HK-2 (cell line): ENCODE data around the gene UBE2D4.
"Not testable (repeated sequence)": the region's sequence is repeated elsewhere in the genome, so short reads cannot be mapped to it uniquely, and the experiment has no call there.

Experiments used
- DNase-seq: peaks from one replicate; pipeline ENCODE4 v3.0.0-alpha.2; 2018; ENCODE audit not compliant: unreplicated experiment

UBE2D4 gene

DNA sequence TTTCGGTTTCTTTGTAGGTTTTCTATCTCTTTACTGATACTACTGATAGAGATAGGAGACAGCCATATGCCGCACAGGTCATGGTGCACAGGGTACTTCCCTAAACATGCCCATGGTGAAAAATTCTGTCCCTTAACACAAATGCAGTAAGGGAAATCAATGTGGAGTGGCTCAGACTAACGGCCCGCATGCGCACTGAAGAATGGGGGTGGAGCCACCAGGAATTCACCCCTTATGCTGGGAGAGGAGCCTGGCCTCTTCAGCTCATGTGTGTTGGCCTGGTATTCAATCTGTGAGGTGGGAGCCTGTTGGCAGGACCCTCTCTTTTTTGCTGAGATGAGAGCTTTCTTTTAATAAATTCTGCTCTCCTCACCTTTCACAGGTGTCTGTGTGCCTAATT lies 11.4 kb upstream of the UBE2D4 start:
- no peak for DNase-seq

DNA sequence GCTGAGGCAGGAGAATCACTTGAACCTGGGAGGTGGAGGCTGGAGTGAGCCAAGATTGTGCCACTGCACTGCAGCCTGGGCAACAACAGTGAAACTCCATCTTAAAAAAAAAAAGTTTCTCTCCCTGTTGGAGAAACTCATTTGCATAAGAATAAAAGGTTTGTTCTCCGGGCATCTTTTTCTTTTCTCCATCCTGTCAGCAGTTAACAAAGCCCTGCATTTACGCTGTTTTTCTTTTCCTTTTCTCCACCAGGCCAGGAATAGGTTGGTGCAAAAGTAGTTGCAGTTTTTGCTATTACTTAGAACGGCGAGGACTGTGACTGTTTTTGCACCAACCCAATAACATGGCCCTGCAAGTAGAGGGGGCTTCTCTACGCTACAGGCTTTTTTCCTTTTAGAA lies 10.3 kb upstream of the UBE2D4 start:
- DNase-seq, result no peak

DNA sequence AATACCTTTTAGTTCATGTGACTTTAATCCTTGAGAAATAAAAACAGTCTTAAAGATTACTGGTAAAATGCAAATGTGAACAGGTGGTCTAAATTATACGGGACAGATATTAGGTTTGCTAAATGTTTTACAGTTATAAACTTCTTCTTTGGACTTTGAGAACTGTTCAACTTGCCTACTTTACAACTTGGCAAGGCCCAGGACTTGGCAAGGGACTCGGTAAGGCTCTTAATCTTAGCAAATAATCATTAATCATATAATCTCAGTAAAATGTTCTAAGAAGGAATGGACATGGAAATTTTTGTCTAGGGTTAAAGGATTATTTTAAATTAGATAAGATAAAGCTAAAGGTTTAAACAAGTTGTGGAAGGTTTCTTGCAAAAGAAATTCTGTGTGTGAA lies 4.8 kb upstream of the UBE2D4 start:
- no peak for DNase-seq

DNA sequence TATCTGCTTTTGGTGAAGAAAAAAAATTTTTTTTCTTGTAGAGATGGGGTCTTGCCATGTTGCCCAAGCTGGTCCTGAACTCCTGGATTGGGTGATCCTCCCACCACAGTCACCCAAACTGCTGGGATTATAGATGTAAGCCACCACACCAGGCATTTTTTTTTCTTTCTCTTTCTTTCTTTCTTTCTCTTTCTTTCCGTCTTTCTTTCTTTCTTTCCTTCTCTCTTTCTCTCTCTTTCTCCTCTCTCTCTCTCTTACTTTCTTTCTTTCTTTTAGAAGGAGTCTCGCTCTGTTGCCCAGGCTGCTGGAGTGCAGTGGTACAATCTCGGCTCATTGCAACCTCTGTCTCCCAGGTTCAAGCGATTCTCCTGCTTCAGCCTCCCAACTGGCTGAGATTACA lies 3.5 kb upstream of the UBE2D4 start:
- DNase-seq, result no peak

DNA sequence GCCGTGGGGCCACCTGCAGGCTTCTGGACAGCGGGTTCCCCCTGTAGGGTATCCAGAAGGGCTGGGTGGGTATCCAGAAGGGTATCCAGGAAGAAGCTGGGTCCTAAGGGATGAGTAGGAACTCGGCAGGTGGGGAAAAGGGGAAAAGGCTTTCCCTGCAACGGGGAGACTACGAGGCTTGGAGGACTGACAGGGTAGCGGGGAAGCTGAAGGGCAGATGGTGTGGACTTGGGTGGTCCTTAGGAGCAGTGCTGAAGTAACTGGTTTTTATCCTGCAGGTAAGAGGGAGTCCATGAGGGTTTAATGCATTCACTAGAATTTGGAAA lies 525 bp downstream of the UBE2D4 start:
- no peak for DNase-seq

DNA sequence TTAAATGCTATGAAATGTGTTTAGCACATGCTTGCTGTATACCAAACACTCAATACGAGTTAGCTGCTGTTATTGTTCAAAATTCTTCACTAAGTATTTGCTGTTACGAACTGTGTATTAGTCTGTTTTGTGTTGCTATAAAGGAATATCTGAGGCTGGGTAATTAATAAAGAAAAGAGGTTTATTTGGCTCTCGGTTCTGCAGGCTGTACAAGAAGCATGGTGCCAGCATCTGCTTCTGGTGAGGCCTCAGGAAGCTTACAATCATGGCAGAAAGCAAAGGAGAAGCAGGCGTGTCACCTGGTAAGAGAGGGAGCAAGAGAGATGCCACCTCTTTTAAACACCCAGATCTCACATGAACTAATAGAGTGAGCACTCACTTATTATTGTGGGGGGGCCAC lies 1.6 kb downstream of the UBE2D4 start:
- DNase-seq, result no peak

DNA sequence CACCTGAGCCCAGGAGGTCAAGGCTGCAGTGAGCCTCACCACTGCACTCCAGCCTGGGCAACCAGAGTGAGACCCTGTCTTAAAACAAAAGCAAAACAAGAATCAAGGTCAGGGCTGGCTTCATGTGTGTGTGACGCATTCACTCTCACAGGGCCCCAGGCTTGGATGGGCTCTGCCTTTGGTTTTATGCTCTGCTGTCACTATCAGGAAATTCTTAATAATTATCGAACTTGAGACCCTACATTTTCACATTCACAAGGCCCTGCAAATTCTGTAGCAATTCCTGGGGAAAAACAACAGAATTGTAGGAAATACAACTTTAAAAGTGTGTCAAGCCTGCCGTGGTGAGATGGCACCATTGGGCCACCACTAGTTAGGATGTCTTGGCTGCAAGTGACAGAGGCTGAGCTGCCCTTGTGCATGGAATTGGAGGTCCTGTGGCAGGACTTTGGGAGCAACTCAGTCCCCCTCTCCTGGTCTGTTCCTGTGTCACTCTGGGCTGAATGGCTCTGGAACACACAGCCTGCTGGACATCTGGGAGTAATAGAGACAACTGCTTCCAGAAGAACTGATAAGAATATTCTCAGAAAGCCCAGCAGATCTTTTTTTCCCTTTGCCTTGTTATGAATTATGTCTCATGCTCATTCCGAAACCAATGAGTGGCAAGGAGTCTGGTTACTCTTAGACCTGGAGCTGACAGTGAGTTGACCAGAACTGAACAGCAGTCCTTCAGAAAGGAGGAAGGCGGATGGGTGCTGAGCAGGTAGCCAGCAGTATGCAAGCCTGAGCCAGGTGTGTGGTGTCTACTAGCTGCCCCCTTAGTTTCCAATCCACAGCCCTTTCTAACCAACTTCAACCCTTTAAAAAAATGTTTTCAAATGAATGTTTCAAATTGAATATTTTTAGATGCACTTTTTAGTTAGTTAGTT lies 3.6 kb downstream of the UBE2D4 start:
- no peak for DNase-seq

DNA sequence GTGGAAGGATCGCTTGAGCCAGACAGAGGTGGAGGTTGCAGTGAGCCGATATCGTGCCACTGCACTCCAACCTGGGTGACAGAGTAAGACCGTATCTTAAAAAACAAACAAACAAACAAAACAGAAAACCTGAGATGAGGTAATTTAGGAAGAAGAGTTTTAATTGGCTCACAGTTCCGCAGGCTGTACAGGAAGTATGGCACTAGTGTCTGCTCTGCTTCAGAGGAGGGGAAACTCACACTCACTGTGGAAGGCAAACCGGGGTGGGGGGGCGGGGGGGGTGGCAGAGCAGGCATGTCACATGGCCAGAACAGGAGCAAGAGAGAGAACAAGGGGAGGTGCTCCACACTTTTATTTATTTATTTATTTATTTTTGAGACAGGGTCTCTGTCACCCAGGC lies 5.1 kb downstream of the UBE2D4 start:
- no peak for DNase-seq

DNA sequence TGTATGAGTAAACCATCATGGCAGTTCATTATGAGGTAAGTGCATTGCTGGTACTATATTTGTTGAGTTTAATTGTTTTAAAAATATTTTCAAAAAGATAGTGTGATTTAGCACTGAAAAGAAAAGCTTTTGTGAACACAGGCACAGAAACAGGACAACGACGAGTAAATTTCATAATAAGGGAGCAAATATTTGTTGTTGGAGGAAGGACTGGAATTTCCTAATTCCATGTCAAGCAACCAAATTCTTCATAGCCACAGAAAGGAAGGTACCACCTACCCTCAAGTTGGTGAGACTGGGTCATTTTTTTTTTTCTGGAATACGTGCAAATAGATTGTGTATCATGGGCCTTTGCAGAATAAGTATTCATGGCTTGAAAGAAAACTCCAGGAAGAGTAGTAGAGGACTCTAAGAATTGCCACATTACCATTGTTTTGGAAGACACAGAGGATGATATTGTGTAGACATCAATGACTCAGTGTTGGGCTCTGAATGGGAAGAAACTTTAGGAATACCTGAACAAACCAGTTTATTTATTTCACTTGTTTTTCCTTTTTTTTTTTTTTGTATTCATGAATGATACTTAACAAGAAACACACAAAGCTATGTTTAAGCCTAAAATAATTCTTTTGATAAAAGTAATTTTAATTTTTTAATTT lies 7.8 kb downstream of the UBE2D4 start:
- no peak for DNase-seq

DNA sequence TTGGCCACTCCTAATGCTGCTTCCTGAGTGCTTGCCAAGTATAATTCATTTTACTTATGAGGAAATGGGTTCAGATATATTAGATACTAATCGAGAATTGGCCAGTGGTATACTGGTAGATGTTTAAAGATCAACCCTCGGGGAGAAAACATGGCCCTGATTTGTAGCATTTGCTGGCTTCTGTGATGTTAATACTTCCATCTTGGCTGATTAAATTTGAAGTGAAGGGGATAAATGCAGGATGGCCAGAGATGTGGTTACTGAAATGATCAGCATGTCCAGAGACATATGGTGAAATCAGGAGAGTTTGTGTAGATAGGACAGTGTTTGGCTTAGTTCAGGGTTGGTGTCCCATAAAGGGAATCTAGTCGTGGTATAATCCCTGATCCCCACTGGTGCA lies 11.2 kb downstream of the UBE2D4 start:
- DNase-seq, result no peak

DNA sequence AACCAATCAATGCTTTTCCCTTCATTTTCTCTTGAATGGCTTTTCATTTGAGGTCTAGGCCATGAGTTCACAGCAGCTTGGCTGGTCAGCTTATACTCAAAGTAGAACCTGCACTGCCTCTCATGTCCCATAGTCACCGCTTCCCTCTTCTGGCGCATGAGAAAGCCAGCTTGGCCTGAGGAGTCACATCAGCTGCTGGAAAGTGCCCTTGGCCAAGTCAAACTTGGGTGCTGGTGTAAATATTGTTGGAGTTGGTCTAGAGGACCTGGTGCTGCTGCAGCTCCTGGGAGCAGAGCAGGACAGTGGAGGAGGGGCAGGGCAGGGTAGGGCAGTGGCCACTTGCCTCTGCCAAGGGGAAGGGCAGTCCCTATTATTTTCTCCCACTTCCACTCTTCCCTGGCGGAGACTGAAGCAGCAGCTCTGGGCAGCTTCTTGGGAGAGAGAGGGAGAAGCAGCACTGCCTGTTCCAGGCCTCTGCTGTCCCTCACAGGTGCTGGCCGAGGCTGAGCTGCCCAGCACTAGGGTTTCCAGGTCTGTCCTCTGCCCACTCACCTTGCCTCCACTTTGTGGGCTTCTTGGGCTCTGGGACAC lies 12.8 kb downstream of the UBE2D4 start:
- no peak for DNase-seq

DNA sequence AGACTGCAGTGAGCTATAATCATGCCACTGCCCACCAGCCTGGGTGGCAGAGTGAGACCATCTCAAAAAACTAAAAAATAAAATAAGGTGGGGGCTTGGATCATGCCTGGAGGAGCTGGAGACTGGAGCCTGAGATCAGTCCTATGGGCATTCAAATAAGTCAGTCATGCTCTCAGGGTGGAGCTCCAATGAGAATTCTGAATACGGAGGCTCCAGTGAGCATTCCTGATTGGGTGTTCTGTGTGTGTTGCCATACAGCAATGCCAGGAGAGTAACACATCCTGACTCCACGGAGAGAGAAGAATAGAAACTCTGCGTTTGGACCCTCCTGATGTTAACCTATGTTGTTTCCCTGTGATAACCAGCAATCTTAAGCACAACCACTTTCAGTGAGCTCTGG lies 16.0 kb downstream of the UBE2D4 start:
- no peak for DNase-seq

DNA sequence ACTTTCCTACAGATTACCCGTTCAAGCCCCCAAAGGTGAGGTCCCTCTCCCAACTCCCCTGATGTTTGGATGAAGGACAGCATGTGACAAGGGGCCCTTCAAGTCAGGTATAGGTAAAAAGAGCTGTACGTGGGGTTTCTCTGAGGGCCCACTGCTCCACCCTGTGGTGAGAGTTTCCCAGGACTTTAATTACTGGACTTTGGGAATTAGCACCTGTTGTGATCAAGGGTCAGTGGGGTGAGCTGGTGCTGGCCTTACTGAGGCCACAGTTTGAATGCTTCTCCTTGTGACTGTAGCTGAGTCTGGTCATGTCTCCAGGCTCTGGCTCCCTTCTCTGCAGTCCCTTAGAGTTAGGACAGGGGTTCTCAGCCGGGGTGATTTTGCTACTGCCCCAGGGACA lies 16.8 kb downstream of the UBE2D4 start:
- DNase-seq, result no peak

DNA sequence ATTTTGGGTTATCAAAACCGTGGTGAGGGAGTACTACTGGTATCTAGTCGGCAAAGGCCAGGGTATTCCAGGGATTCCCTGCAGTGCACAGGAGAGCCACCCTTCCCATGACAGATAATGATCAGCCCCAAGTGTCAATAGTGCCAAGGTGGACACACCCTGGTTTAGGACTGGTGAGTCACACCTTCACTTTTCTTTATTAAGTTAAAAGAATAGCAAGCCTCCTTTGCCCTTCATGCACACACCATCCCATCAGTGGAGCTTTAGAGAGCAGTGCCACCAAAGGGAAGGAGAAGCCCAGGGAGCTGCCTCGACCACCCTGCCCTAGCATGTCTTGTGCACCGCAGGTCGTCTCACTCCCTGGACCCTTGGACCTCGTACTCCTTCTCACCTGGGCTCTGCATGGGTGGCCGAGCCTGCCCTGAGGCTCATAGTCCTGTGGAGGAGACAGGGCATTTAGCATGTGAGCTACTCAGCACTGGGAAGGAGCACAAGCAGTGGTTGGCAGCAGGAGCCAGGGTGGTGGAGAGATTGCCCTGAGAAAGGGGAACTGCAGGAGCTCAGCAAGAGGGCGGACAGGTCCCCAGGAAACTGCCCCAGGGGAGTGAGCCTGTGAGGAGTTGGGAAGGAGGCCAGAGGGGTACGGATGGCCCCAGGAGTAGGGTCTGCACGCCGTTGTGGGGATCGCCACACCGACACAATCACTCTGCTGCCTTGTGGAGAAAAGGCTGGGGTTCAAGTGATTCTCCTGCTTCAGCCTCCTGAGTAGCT lies 17.4 kb downstream of the UBE2D4 start:
- no peak for DNase-seq

DNA sequence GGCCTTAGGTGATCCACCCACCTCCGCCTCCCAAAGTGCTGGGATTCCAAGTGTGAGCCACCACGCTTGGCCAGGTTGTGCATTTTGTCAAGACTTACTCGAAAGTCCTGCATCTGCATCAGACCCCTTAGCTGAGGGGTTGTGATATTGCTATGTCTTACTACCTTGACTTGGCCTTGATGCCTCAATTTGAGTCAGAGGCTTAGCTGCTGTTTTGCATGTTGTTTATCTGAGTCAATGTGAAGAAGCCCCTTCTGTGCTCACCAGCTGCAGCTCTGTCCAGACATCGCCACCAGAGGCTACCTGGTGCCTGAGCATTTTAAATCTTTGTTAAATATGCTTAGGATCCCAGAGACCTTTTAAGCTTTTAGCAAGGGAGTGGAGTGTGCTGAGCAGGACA lies 18.1 kb downstream of the UBE2D4 start:
- no peak for DNase-seq

DNA sequence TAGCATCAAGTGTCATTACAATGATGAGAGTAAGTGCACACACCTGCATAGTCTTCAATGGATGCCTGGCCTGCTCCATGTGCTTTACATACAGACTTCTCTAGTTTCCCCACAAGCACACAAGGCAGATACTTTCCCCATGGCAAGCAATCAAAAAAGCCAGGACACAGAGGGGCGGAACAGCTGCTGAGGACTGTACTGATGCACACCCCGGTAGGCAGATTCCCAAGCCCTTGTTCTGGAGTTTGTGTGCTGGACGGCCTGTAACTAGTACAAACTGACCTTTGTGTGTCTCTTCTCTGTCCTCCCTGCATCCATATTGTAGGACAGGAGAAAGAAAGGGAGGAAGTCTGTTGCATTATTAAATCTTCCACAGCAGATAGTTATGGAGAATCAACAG lies 25.8 kb downstream of the UBE2D4 start:
- DNase-seq, result no peak

DNA sequence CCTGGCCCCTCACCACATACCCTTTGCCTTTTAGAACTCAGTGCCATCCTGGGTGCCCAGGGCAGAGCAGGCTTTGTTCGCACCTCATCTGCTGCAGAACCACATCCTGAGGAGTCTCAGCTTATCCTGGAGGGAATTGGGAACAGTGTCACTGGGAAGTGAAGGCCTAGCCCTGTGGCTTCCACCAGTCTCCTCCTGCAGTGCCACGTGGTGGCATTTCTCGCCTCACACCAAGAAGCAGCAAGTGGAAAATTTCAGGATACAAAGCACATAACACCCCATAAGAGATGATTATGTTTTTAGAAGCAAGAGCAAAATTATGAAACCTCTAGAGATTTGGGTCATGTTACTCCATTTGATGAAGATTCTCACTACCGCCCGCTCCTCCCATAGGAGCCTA lies 26.8 kb downstream of the UBE2D4 start:
- DNase-seq, result no peak

DNA sequence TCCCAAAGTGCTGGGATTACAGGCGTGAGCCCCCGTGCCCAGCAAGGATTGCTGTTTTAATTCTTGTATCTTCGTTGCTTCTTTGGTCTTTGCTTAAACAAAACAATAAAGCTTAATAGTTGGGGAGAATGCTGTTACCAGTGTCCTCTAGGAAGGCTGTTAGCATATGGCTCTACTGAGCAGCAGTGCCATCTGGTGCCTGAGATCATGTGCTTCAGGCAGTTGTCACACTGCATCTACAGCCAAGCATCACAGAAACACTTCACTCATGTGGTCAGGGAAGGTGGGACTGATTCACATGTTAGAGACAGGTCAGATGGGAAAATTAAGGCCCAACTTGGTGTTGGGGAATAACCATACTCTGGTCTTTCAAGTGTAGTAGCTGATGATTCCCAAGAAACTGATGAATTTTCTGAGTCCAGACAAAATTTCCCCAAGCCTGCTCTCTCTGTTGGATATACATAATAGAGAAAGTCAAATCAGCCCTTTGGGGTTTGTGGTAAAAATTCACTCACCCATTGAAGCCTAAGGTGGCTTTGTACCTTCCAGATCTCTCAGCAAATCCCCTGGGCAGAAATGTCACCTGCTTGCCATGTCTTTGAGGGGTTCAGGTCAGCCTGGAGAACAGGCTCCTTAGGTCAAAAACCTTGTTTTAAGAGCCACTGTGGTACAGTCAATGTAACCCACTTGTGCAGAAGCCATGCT lies 28.4 kb downstream of the UBE2D4 start:
- peak; percentile 31 for DNase-seq

DNA sequence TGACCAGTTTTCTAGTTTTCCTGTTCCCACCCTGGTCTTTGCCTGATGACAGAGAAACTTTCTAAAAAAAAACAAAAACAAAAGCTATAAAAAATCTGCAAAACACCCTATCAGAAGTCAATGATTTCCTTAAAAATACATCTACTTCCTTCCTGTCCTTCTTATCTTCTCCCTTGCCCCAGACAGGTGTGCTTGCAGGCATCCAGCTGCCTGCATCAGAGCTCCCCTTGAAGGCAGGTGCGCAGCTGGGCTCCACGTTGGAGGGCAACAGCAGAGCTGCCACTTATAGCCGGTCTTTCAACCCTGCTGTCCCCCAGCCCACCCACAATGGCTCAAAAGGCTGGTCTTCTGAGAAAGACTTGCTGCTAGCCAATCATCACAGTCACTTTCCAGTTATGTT lies 29.8 kb downstream of the UBE2D4 start:
- no peak for DNase-seq

DNA sequence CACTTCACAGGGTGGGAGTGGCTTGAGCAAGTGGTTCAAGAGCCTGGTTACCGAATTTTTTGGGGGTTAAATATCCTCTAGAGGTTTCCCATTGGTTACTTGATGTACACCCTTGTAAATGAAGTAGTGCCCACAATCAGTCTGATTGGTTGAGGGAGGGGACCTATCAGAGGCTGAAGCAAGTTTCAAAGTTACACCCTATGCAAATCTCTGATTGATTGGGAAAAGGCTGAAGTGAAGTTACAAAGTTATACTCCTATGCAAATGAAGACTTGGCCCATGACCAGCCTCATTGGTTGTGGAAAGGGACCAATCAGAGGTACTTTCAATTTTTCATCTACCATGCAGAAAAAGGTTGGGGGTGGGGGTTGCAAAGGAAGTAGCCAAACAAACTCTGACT lies 34.7 kb downstream of the UBE2D4 start:
- no peak for DNase-seq

DNA sequence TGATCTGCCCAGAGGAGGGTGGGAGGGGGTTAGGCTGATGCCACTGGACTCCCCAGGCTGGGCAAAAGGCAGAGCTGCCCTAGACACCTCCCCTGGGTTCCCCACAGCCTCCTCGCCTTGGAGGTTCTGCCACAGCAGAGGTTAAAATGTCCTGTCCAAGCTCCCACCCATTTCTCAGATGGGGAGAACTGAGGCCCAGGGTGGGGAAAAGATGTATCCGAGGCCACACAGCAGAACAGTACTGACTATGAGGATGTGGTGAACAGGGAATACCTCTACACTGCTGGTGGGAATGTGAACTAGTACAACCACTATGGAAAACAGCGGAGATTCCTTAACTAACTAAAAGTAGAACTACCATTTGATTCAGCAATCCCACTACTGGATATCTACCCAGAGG lies 40.2 kb downstream of the UBE2D4 start:
- not testable (repeated sequence) for DNase-seq
